Left ventricle myocardium inferior (tissue), 1 donor: ENCODE results near the gene ITGAD. TPM values are rescaled to one million over a fixed set of nuclear protein-coding genes. Genes with fewer than 3 reads are reported as not detected.

Source experiments
- DNase-seq: peaks from one replicate; pipeline ENCODE4 v3.0.0-alpha.2; 2020
- H3K27ac ChIP-seq: fragments of 200-600 bp; replicated peaks from 2 replicates; pipeline ENCODE4 v1.8.0; 2021
- H3K27me3 ChIP-seq: fragments of 200-600 bp; 2 replicates; pipeline ENCODE4 v1.8.0; 2021; ENCODE audit warnings: low read depth
- H3K36me3 ChIP-seq: fragments of 200-600 bp; 2 replicates; pipeline ENCODE4 v1.8.0; 2021
- H3K4me1 ChIP-seq: fragments of 200-600 bp; 2 replicates; pipeline ENCODE4 v1.8.0; 2021
- H3K4me3 ChIP-seq: fragments of 200-600 bp; 2 replicates; pipeline ENCODE4 v1.8.0; 2021; ENCODE audit warnings: mild to moderate bottlenecking, moderate library complexity
- H3K9me3 ChIP-seq: fragments of 200-600 bp; replicated peaks from 2 replicates; pipeline ENCODE4 v1.8.0; 2021
- CTCF ChIP-seq: fragments of 200-600 bp; IDR thresholded peaks from 2 replicates; pipeline ENCODE4 v1.8.0; 2021; ENCODE audit warnings: antibody characterized with exemption, mild to moderate bottlenecking, borderline replicate concordance
- intact Hi-C: fragments of 100-400 bp; cut with micrococcal nuclease; formaldehyde crosslinking; loops from one replicate; pipeline ENCODE4 v1.11.0; 2022
- total RNA-seq: library from RNA; stranded (reverse); fragmentation: NEBNext Ultra II Directional; extraction: Animal tissue kit (Norgen Biotek cat#: 25700); gene quantifications from one replicate; pipeline ENCODE4 v1.2.1, GENCODE V29; 2021
- donor health status: DM: no; HTN: yes; CAD: no; lungs with severe emphysema.

Gene ITGAD
- total RNA-seq, 1 donor from 2014 or later: not detected

- Histone ChIP-seq H3K4me3 (peak within 1 kb of the TSS; percentile 83), H3K27me3 (no peaks in the 10 kb centered on the region), H3K36me3 (peaks cover 22% of the 10 kb centered on the region), H3K9me3 (no peaks in the 10 kb centered on the region), H3K4me1 (peaks cover 62% of the 10 kb centered on the region), H3K27ac (peak within 1 kb of the TSS; percentile 99)
- intact Hi-C loops: loop anchor here (10.0 kb wide), 1 partner anchor 474 kb away; the partner anchor contains the start of gene HSD3B7
- peak; percentile 97 for DNase-seq
- peak; percentile 71 for TF ChIP-seq CTCF
Observed at GRCh38 chr16:31458844-31459686, 65.9 kb downstream of the ITGAD start, which contains the start of gene ARMC5. Gene ARMC5 (plus strand): TSS chr16:31459501. CDS start chr16:31459525, 24 bp downstream.

DNA sequence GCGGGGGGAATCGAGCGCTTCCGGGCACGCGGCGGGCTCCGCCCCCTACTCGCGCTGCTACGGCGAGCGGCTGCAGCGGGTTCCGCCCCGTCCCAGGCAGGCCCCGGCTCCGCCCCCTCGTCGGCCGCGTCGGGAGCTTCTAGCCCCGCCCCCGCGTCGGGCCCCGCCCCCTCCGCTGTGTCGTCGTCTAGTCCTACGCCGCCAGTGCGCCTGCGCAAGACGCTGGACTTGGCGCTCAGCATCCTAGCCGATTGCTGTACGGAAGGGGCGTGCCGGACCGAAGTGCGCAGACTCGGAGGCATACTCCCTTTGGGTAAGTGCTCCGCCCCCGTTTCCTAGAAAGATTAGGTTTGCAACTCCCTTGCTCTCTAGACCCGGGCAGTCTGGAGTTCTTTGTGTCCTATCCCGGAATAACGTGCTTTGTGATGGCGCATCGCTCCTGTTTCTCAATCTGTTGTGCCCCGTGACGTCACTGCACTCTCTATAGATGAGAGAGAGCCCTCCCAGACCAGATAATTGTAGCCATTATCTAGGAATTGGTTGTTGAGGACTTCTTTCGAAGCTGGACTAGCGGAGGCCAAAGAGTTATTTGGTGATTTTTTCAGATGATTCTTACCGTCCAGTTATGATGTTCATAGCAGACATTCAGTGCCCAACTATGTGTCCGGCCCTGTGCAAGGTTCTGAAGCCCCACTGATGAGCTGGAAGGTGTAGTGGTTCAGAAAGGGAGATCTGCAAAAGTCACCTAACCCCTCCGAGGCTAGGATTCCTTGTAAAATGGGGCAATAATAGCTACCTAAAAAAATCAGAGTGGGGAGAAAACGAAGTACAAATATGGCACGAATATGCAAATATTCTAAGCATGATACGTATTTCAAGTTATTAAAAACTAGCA, 66.8 kb downstream of the ITGAD start:
- TF ChIP-seq CTCF: no peak
- peak; percentile 100 for DNase-seq
- H3K27ac ChIP-seq: peak overlapping the region; percentile 99
- H3K9me3 ChIP-seq: no peaks in the 10 kb centered on the region
- H3K27me3 ChIP-seq: no peaks in the 10 kb centered on the region
- peaks cover 55% of the 10 kb centered on the region for H3K4me1 ChIP-seq
- intact Hi-C loops: loop anchor here (10.0 kb wide), 1 partner anchor 475 kb away; the partner anchor contains the start of gene HSD3B7
- peak overlapping the region; percentile 83 for H3K4me3 ChIP-seq
- H3K36me3 ChIP-seq: peaks cover 30% of the 10 kb centered on the region

DNA sequence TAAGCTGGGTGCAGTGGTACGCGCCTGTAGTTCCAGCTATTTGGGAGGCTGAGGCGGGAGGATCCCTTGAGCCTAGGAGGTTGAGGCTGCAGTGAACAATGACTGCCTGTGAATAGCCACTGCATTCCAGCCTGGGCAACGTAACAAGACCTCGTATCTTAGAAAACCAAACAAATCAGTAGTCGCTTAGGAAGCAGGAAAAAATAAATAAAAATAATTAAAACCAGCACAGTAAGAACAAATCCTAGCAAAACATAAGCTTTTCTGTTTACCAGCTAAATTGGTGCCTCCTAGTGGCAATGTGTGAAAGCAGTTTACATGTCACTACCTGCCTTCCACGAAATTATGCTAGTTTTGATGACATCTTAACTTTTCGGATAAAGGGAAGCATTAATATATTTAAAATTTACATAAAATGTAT, 67.5 kb downstream of the ITGAD start:
- Histone ChIP-seq H3K27me3 (no peaks in the 10 kb centered on the region), H3K9me3 (no peaks in the 10 kb centered on the region), H3K36me3 (peaks cover 36% of the 10 kb centered on the region), H3K27ac (peak overlapping the region; percentile 99), H3K4me3 (peak overlapping the region; percentile 83), H3K4me1 (peaks cover 48% of the 10 kb centered on the region)
- no peak for DNase-seq
- TF ChIP-seq CTCF: peak; percentile 62
- intact Hi-C loops: no loop called here

- Histone ChIP-seq H3K4me1 (peaks cover 40% of the 10 kb centered on the region), H3K9me3 (no peaks in the 10 kb centered on the region), H3K36me3 (peaks cover 44% of the 10 kb centered on the region), H3K27ac (no peak overlapping the region), H3K27me3 (no peaks in the 10 kb centered on the region), H3K4me3 (no peak overlapping the region)
- intact Hi-C loops: no loop called here
- no peak for DNase-seq
- no peak for TF ChIP-seq CTCF
Observed at GRCh38 chr16:31461201-31461920, 68.2 kb downstream of the ITGAD start.
